ENCODE results near the gene SLC22A23.

SLC22A23 gene

DNA sequence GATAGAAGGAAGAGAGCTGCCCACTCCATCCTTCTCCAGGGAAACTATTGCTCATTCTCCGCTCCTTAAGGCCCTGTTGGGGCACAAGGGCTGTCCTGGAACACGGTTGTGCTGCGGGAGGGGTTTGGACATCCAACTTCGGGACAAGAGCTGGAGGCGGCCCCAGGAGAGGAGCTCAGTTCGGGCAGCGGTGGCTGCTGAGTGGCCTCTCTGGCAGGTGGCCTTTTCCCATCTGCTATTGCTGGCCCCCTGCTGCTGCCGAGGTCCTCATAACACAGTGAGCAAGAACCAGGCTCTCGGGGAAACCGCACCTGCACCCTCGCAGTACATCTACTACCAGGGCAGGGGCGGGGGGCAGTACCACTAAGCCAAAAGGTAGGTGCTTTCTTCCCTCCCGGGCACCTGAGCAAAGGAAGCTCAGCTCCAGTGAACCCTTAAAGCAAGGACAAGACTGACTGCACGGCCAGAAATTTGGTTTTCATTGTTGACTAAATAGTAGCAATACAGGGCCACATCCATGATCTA lies 134.4 kb downstream of the SLC22A23 start:
- H3K27ac ChIP-seq = no peak overlapping the region
- H3K9me3 ChIP-seq = no peaks in the 10 kb centered on the region
- no peak for DNase-seq
- H3K4me1 ChIP-seq = peaks cover 0 to 5% (median 5%) of the 10 kb centered on the region in 4 donors
- no peak overlapping the region for H3K4me3 ChIP-seq
- intact Hi-C loops (cut with DNase I; ENCODE audit: low total_unique reads) = no loop called here
- TF ChIP-seq, protein P1, sequence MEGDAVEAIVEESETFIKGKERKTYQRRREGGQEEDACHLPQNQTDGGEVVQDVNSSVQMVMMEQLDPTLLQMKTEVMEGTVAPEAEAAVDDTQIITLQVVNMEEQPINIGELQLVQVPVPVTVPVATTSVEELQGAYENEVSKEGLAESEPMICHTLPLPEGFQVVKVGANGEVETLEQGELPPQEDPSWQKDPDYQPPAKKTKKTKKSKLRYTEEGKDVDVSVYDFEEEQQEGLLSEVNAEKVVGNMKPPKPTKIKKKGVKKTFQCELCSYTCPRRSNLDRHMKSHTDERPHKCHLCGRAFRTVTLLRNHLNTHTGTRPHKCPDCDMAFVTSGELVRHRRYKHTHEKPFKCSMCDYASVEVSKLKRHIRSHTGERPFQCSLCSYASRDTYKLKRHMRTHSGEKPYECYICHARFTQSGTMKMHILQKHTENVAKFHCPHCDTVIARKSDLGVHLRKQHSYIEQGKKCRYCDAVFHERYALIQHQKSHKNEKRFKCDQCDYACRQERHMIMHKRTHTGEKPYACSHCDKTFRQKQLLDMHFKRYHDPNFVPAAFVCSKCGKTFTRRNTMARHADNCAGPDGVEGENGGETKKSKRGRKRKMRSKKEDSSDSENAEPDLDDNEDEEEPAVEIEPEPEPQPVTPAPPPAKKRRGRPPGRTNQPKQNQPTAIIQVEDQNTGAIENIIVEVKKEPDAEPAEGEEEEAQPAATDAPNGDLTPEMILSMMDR (IDR thresholded peaks at IDR 0.05) = no peak
- peaks cover 0 to 3% (median 0%) of the 10 kb centered on the region in 3 donors for H3K36me3 ChIP-seq
- H3K27me3 ChIP-seq = no peaks in the 10 kb centered on the region

DNA sequence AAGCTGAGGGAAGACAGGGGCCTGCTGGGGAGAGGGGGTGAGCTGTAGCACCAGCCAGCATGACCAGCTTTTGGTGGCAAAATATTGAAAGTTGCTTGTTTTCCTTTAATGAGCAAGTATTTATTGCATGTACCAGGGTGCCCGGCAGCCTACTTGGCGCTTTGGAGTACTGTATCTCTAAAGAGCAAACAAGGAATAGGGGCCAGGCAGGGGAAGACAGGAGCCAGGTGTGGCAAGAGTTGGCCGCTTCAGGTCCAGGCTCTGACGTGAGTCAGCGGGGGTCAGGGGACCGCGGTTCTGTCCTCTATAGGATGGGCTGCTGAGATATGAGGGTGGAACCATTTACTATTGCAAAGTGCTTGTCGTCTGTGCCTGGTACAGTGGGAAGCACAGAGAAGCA lies 135.0 kb downstream of the SLC22A23 start:
- DNase-seq = no peak
- Histone ChIP-seq H3K4me3 (no peak overlapping the region), H3K9me3 (no peaks in the 10 kb centered on the region), H3K4me1 (peaks cover 0 to 5% (median 5%) of the 10 kb centered on the region in 4 donors), H3K27ac (no peak overlapping the region), H3K27me3 (no peaks in the 10 kb centered on the region), H3K36me3 (peaks cover 0 to 3% (median 0%) of the 10 kb centered on the region in 3 donors)
- intact Hi-C loops (cut with DNase I; ENCODE audit: low total_unique reads) = no loop called here
- TF ChIP-seq, protein P1 (IDR thresholded peaks at IDR 0.05) = no peak

DNA sequence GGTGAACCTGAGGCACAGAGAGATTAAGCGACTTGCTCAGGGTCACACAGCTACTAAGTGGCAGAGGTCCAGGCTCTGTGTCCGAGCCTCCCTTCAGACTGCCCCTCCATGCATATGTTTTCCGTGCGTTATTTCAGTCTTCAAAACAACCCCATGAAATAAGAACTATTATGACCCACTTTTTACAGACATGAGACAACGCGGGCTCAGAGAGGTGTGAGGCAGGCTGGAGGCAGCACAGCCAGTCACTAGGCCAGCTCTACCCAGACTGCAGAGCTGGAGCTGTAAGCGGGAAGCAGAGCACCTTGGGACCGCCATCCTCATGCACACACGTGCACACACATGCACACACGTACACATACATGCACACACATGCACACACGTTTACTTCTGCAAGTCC lies 135.8 kb downstream of the SLC22A23 start:
- TF ChIP-seq, protein P1 (IDR thresholded peaks at IDR 0.05) = no peak
- intact Hi-C loops (cut with DNase I; ENCODE audit: low total_unique reads) = no loop called here
- no peak for DNase-seq
- H3K27ac ChIP-seq = no peak overlapping the region
- H3K27me3 ChIP-seq = no peaks in the 10 kb centered on the region
- no peaks in the 10 kb centered on the region for H3K9me3 ChIP-seq
- H3K36me3 ChIP-seq = peaks cover 0 to 3% (median 0%) of the 10 kb centered on the region in 3 donors
- H3K4me3 ChIP-seq = no peak overlapping the region
- peaks cover 0 to 5% (median 5%) of the 10 kb centered on the region in 4 donors for H3K4me1 ChIP-seq

DNA sequence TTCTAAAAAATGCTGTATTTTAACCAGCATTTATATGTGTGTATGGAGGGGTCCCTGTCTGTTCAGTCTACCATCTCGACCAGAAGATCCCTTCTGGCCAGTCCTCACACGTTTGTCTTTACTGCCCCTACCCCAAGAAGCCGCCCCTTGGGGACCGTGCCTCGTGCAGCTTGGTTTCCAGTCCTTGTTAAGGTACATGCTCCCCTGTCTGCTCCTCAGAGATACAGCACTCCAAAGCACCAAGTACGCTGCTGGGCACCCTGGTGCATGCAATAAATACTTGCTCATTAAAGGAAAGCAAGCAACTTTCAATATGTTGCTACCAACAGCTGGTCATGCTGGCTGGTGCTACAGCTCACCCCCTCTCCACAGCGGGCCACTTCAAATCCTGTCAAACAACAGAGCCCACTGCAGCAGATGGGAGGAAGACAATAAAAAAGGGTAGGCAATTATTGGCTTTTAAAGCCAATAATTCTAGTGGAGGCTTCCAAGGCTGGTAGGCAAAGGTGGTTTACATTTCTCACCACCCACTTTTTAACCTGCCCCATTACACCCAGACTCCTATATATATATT lies 136.5 kb downstream of the SLC22A23 start:
- TF ChIP-seq, protein P1 (IDR thresholded peaks at IDR 0.05) = no peak
- no peak overlapping the region for H3K4me3 ChIP-seq
- intact Hi-C loops (cut with DNase I; ENCODE audit: low total_unique reads) = no loop called here
- peaks cover 0 to 3% (median 0%) of the 10 kb centered on the region in 3 donors for H3K36me3 ChIP-seq
- no peak for DNase-seq
- H3K27me3 ChIP-seq = no peaks in the 10 kb centered on the region
- H3K27ac ChIP-seq = no peak overlapping the region
- peaks cover 0 to 5% (median 5%) of the 10 kb centered on the region in 4 donors for H3K4me1 ChIP-seq
- H3K9me3 ChIP-seq = no peaks in the 10 kb centered on the region

DNA sequence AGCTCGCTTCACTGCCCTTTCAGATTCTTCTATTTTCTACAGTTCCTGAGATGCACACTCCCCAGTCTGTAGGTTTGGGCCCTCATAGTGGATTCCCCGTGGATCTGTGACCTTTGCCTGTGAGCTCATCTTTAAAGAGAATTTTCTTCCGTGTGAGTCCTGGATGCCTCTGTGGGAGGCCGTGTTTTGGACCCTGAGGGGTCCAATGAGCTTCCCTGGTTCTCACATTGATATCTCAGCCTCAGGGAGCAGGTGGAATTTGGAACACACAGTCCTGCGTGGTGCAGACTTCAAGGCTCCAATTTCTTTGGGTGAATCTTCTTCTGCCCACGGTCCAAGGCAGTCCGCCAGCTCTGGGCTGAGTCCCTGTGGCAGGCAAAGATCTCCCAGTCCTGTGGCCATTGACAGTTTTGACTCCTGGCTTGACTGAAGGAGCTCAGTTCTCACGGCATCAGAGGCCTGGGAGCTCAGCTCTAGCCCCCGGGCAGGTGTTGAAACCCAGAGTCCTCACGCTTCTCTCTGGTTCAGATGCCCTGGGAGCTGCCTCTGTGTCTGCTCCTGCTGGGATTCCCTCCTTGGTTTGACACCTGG lies 137.1 kb downstream of the SLC22A23 start:
- Histone ChIP-seq H3K9me3 (no peaks in the 10 kb centered on the region), H3K36me3 (peaks cover 0 to 3% (median 0%) of the 10 kb centered on the region in 3 donors), H3K27ac (no peak overlapping the region), H3K4me3 (no peak overlapping the region), H3K4me1 (peaks cover 0 to 2% (median under 1%) of the 10 kb centered on the region in 4 donors), H3K27me3 (no peaks in the 10 kb centered on the region)
- TF ChIP-seq, protein P1 (IDR thresholded peaks at IDR 0.05) = no peak
- intact Hi-C loops (cut with DNase I; ENCODE audit: low total_unique reads) = no loop called here
- no peak for DNase-seq

Measured in tibial artery (tissue), 4 donors.